Activated CD4-positive, alpha-beta T cell treated with anti-CD3 and anti-CD28 coated beads, Interleukin-2, amount 10 ng/mL, durations not matched to agents 7 days and 5 days (primary cell): Measurements from ENCODE around the gene HAUS3. TPM values are rescaled to one million over a fixed set of nuclear protein-coding genes. Genes with fewer than 3 reads are reported as not detected.
A peak's percentile ranks its signal among the peaks of the same experiment; 100 is the strongest.

Experiments
- CTCF ChIA-PET: fragments of 350-600 bp; sonication (Branson Sonifier 250); formaldehyde crosslinking; loops from one replicate; lab custom pipeline; 2021; ENCODE audit warnings: antibody characterized with exemption; lab: Charles Lee
- POLR2A ChIA-PET: fragments of 350-600 bp; sonication (Branson Sonifier 250); formaldehyde crosslinking; loops from one replicate; lab custom pipeline; 2021; ENCODE audit warnings: antibody characterized with exemption; lab: Charles Lee
- DNase-seq: peaks from one replicate; pipeline ENCODE4 v3.0.0-alpha.2; 2020
- H3K27ac Mint-ChIP-seq: one replicate; pipeline ENCODE4 v1.8.0; 2021; ENCODE audit warnings: mild to moderate bottlenecking, moderate library complexity, mixed read lengths
- H3K27me3 Mint-ChIP-seq: one replicate; pipeline ENCODE4 v1.8.0; 2021; ENCODE audit warnings: mixed read lengths
- H3K36me3 Mint-ChIP-seq: one replicate; pipeline ENCODE4 v1.8.0; 2021; ENCODE audit warnings: low read depth, mixed read lengths
- H3K4me1 Mint-ChIP-seq: one replicate; pipeline ENCODE4 v1.8.0; 2021; ENCODE audit warnings: mixed read lengths
- H3K4me3 Mint-ChIP-seq: one replicate; pipeline ENCODE4 v1.8.0; 2021; ENCODE audit warnings: mild to moderate bottlenecking, moderate library complexity, mixed read lengths
- H3K9me3 Mint-ChIP-seq: one replicate; pipeline ENCODE4 v1.8.0; 2021; ENCODE audit warnings: mixed read lengths
- total RNA-seq, 2 experiments: library from RNA; stranded (reverse); gene quantifications; one replicate each; pipeline ENCODE4 v1.2.3, GENCODE V29; 2021

The HAUS3 gene, protein sequence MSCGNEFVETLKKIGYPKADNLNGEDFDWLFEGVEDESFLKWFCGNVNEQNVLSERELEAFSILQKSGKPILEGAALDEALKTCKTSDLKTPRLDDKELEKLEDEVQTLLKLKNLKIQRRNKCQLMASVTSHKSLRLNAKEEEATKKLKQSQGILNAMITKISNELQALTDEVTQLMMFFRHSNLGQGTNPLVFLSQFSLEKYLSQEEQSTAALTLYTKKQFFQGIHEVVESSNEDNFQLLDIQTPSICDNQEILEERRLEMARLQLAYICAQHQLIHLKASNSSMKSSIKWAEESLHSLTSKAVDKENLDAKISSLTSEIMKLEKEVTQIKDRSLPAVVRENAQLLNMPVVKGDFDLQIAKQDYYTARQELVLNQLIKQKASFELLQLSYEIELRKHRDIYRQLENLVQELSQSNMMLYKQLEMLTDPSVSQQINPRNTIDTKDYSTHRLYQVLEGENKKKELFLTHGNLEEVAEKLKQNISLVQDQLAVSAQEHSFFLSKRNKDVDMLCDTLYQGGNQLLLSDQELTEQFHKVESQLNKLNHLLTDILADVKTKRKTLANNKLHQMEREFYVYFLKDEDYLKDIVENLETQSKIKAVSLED
- total RNA-seq = 10 to 100 TPM; 25.3 to 26.4 TPM

DNA sequence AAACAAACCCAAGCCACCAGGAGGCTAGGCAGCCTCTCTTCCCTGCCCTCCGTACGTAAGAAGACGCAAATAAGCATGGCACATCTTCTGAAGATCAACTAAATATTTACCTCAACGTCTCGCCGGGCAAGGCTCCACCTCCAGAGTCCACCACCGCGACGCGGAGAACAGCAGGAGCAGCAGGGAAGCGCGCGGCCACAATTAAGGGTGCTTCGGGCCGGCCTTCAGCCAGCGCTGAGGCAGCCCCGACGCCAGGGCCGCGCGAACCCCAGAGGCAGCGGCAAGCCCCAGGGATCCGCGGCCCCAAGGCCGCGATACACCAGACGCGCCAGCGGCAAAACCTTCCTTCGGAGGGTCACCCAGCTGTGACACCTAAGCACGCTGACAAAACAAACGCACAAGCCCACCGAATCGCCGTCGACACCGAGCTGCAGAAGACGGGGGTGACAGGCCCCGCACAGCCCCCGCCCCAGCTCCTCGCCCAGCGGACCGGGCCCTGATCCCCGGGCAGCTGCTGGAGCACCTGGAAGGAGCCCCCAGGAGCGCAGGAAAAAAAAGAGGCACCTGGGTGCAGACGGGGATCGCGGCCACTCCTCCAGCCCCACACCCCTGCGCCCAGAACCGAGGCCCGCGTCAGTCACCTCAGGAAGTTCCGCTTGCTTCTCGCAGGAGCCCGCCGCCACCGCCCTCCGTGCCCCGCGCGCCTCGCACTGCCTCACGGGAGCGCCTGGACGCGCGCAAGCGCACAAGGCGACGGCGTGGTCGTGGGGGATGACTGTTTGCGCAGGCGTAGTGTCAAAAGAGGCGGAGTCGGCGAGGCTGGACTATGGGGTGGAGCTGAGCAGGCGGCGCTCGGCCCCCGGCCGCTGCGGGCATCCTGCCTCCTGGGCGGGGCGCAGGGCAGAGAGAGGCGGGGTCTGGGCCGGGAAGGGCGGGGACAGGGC is at the start of gene HAUS3, which contains the start of gene POLN:
Gene HAUS3 (minus strand): TSS at position 712 of the 944 bp plus-strand sequence. CDS start 1,175 bp downstream, outside the sequence.
Gene POLN (minus strand): TSS at position 712 of the 944 bp plus-strand sequence. CDS start 12,890 bp downstream, outside the sequence.
- ChIA-PET POLR2A (interaction anchor here (0.7 to 1.9 kb wide), 3 partner anchors 20 to 261 kb away, joined by 3 to 5 read pairs (median 5); partner anchors contain the start of gene MXD4), CTCF (interaction anchor here (0.7 to 2.0 kb wide), 9 partner anchors 9 to 1114 kb away, joined by 3 to 10 read pairs (median 3); partner anchors contain the start of gene MXD4)
- DNase-seq = peak; percentile 99
- H3K36me3 Mint-ChIP-seq = peaks cover 33% of the 10 kb centered on the region
- peak within 1 kb of the TSS; percentile 92 for H3K4me3 Mint-ChIP-seq
- H3K27ac Mint-ChIP-seq = peak within 1 kb of the TSS; percentile 95
- H3K9me3 Mint-ChIP-seq = no peaks in the 10 kb centered on the region
- H3K4me1 Mint-ChIP-seq = peaks cover 59% of the 10 kb centered on the region
- no peaks in the 10 kb centered on the region for H3K27me3 Mint-ChIP-seq

DNA sequence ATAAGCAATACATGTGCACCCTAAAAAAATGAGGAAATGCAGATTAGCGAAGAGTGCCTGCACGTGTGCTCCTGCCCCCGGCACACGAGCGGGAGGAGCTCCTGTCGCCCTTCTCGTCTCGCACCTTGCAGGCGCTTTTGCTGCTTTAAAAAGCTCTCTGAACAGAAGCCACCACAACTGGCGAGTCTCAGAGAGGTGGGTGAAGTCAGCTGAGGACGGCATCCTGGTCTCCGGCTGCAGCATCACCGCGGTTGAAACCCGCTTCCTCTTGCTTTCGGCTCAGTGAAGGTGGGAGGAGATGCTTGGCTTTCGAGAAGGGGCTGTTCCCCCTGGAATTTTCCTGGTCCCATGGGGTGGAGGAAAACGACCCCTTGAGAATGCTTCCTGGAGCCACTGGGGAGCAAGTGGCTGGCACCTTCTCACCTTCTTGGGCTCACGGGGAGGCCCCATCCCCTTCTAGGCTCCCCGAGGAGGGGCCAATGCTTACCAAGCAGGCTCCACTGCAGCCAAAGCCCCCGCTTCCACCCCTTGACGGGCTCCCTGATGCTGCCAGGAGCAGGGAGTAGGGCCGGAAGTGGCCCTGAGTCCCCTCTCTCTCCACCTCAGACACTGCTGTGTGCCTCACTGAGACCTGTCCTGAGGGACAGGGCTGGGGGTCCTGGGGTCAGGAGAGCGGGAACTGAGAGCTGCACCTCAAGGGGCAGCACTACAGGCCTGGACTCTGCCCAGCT is 49.2 kb upstream of the HAUS3 start:
- Mint-ChIP-seq H3K36me3 (no peaks in the 10 kb centered on the region), H3K4me3 (peak overlapping the region; percentile 43), H3K9me3 (peaks cover 3% of the 10 kb centered on the region), H3K27ac (peak overlapping the region; percentile 86), H3K4me1 (peaks cover 25% of the 10 kb centered on the region), H3K27me3 (peaks cover 7% of the 10 kb centered on the region)
- CTCF ChIA-PET = interaction anchor here (1.2 to 1.7 kb wide), 2 partner anchors 9 to 27 kb away, joined by 4 read pairs; no protein-coding TSS in a partner anchor
- POLR2A ChIA-PET = no interaction called here
- peak; percentile 77 for DNase-seq

DNA sequence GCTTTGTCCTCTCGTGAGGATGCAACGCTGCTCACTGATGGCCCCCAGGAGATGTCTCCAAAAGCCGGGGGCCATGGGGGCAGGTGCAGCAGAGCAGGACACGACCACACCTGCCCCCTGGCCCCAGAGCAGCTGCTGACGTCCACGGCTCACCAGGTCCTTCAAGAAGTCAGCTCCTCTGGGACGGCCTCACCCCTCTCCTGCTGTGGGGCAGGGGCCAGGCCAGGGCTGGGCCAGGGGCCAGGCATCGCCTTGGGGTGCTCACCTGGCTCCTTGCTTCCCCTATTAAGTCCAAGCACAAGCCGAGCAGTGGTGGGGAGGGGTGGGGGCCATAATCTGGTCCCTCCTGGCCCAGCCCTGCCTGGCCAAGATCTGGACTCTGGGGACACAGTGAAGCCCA is 48.6 kb upstream of the HAUS3 start:
- H3K27ac Mint-ChIP-seq = peak overlapping the region; percentile 86
- ChIA-PET POLR2A (no interaction called here), CTCF (interaction anchor here (1.2 to 1.7 kb wide), 2 partner anchors 10 to 26 kb away, joined by 4 read pairs; no protein-coding TSS in a partner anchor)
- DNase-seq = no peak
- peaks cover 3% of the 10 kb centered on the region for H3K9me3 Mint-ChIP-seq
- no peaks in the 10 kb centered on the region for H3K36me3 Mint-ChIP-seq
- peaks cover 7% of the 10 kb centered on the region for H3K27me3 Mint-ChIP-seq
- peaks cover 22% of the 10 kb centered on the region for H3K4me1 Mint-ChIP-seq
- no peak overlapping the region for H3K4me3 Mint-ChIP-seq

DNA sequence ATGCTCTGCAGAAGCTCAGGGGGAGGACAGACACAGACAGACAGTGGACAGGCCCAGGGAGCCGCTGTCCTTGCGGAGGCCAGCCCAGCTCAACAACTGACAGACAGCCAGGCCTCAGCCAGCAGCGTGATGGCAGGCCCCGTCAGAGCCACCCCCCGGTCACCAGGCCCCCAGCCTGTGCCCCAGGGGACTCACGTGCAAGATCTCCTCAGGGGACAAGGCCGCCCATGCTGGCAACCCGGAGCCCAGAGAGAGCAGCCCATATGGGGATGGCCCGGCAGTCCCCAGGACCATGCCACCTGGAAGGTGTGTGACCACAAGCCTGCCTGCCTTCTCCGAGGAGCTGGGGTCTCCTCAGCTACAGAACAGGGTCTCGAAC is 48.0 kb upstream of the HAUS3 start:
- no peak overlapping the region for H3K27ac Mint-ChIP-seq
- H3K4me3 Mint-ChIP-seq = no peak overlapping the region
- POLR2A ChIA-PET = no interaction called here

DNA sequence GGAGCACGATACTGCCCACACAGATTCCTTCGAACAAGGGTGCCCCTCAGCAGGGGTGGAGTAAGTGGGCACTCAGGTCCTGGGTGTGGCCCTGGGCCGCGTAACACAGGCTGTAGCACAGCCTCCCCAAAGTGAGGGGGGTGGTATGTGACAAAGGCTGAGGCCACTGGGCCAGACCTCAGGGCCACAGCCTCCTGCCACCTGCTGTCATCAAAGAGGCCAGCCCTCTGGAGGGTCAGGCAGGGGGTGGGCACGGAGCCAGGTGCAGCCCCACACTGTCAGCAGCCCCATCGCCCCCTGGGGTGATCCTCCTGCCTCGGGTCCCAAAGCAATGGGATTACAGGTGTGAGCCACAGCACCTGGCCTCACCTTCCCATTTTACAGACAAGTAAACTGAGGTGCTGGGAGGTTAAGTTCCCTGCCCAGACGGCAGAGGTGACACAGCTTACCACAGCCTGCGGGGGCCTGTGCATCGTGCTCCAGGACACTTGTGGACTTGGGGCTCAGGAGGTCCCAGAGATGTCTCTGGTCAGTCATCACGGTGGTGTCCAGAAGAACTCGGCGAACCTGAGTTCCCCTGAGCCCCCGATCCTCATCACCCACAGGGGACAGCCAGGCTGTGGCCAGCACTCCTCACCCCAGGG is 47.5 kb upstream of the HAUS3 start:
- Mint-ChIP-seq H3K36me3 (no peaks in the 10 kb centered on the region), H3K27ac (no peak overlapping the region), H3K4me1 (peaks cover 21% of the 10 kb centered on the region), H3K4me3 (no peak overlapping the region), H3K27me3 (peaks cover 7% of the 10 kb centered on the region), H3K9me3 (peaks cover 3% of the 10 kb centered on the region)
- DNase-seq = no peak
- POLR2A ChIA-PET = no interaction called here
- CTCF ChIA-PET = interaction anchor here (1.7 kb wide), 1 partner anchor 11 kb away, joined by 4 read pairs; no protein-coding TSS in a partner anchor

More for the DNA sequence above, 48.0 kb upstream of the HAUS3 start:
- Mint-ChIP-seq H3K27me3 (peaks cover 7% of the 10 kb centered on the region), H3K9me3 (peaks cover 3% of the 10 kb centered on the region), H3K36me3 (no peaks in the 10 kb centered on the region), H3K4me1 (peaks cover 21% of the 10 kb centered on the region)
- DNase-seq = no peak
- CTCF ChIA-PET = interaction anchor here (1.7 kb wide), 1 partner anchor 10 kb away, joined by 4 read pairs; no protein-coding TSS in a partner anchor

DNA sequence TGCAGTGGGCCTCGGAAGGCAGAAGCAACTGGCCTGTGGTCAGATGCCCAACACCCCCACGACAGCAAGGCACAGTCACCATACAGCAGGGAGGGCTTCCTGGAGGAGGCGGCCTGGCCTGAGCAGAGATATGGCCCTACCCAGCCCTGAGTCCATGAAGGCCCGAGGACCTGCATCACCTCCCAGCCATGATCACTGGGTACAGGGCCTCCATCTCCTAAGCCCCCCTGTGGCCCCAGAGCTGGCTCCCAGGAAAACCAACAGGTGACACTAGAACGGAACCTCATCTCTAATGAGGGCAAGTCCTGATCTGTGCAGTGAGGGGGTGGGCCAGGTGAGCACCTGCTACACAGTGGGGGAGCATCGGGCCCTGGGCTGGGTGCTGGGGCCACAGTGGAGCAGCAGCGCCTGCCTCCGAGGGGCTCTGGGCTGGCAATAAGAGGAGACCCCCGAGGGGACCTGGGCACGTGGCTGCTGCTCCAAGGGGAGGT is 46.2 kb upstream of the HAUS3 start:
- Mint-ChIP-seq H3K9me3 (peaks cover 2% of the 10 kb centered on the region), H3K36me3 (peaks cover 3% of the 10 kb centered on the region), H3K4me1 (peaks cover 24% of the 10 kb centered on the region), H3K27ac (no peak overlapping the region), H3K4me3 (no peak overlapping the region), H3K27me3 (peaks cover 7% of the 10 kb centered on the region)
- DNase-seq = no peak
- ChIA-PET POLR2A (no interaction called here), CTCF (interaction anchor here (1.4 kb wide), 1 partner anchor 67 kb away, joined by 4 read pairs; no protein-coding TSS in a partner anchor)

DNA sequence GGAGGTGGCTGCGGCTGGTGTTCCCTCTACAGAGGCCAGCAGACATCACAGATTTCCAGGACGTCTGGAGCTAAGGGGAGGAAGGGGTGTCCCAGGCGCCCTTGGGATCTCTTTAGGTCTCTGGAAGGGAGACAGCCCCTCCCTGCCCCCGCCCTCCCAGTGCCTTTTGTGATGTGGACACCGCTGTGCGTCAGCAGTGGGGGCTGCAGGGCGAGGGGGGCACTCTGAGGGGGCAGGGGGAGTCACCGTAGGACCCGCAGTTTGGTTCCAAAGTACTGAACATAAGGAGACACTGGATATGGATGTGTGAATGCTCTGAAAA is 45.6 kb upstream of the HAUS3 start:
- H3K36me3 Mint-ChIP-seq = peaks cover 3% of the 10 kb centered on the region
- H3K27ac Mint-ChIP-seq = no peak overlapping the region
- peaks cover 25% of the 10 kb centered on the region for H3K4me1 Mint-ChIP-seq
- ChIA-PET POLR2A (no interaction called here), CTCF (interaction anchor here (1.4 kb wide), 1 partner anchor 67 kb away, joined by 4 read pairs; no protein-coding TSS in a partner anchor)
- H3K27me3 Mint-ChIP-seq = peaks cover 4% of the 10 kb centered on the region
- peaks cover 2% of the 10 kb centered on the region for H3K9me3 Mint-ChIP-seq
- DNase-seq = no peak
- no peak overlapping the region for H3K4me3 Mint-ChIP-seq

DNA sequence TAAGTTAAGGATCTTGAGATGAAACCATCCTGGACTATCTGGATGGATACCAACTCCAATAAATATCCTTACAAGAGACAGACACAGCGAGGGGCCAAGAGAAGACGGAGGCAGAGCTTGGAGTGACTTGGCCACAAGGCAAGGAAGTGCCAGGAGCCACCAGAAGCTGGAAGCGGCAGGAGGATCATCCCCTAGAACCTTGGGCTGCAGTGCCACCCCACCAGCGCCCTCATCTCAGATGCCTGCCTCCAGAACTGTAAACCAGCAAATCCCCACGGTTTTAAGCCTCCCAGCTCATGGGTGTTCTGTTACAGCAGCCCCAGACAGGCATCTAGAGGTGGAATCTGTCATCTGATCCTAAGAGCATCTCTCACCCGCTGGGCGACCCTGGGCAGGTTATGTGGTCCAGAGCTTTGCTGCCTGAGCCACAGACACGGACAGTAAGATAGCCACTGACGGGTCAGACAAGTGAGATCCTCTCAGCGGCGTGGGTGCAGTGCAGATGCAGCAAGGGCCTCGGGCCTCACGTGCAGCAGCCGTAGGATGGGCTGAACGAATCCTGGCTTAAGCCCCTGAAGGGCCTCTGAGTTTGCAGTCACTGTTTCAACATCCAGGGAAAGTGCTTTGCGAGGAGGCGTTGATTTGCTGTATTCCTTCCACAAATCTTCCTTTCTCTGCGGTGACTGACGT is 45.1 kb upstream of the HAUS3 start:
- no peak overlapping the region for H3K4me3 Mint-ChIP-seq
- peaks cover 30% of the 10 kb centered on the region for H3K4me1 Mint-ChIP-seq
- peaks cover 2% of the 10 kb centered on the region for H3K9me3 Mint-ChIP-seq
- H3K36me3 Mint-ChIP-seq = peaks cover 3% of the 10 kb centered on the region
- H3K27ac Mint-ChIP-seq = no peak overlapping the region
- POLR2A ChIA-PET = no interaction called here
- no peak for DNase-seq
- CTCF ChIA-PET = interaction anchor here (1.4 kb wide), 1 partner anchor 66 kb away, joined by 4 read pairs; no protein-coding TSS in a partner anchor
- H3K27me3 Mint-ChIP-seq = no peaks in the 10 kb centered on the region

DNA sequence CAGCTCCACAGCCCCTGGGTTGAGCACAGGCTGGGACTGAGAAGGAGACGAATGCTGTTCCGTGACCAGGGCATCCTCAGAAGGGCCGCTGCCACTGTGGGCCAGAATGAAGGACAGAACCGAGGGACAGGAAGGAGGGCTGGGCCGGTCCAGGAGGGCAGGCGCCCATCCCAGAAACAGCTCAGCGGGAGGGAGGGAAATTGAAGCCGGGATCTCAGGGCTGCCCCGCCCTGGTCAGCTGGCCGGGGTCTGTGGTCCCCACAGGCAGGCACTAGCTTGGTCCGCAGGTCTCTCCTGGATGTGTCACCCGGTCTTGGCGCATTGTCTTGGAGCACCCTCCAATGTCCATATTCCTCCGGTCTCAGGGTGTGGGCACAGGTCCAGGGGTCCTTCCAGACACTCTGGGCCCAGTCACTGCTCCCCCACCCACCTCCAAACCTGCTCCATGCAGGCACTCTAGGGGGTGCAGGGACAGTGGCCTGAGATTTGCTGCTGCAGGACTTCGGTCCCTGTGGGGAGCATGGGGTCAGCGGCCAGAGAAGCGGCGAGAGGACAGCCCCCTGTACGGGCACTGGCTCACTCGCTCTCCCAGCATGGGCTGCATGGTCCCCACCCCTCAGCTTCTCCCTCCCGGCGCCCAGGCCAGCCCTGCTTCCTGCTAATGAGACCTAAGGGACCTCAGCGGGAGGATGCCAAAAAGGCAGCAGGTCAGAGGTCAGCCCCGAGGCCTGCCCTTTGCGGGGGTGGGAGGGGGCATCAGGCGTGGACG is 43.9 kb upstream of the HAUS3 start:
- peaks cover 2% of the 10 kb centered on the region for H3K9me3 Mint-ChIP-seq
- H3K27me3 Mint-ChIP-seq = no peaks in the 10 kb centered on the region
- CTCF ChIA-PET = interaction anchor here (1.0 to 1.2 kb wide), 2 partner anchors 66 to 127 kb away, joined by 3 to 4 read pairs; no protein-coding TSS in a partner anchor
- POLR2A ChIA-PET = no interaction called here
- H3K36me3 Mint-ChIP-seq = peaks cover 3% of the 10 kb centered on the region
- peaks cover 36% of the 10 kb centered on the region for H3K4me1 Mint-ChIP-seq
- H3K4me3 Mint-ChIP-seq = no peak overlapping the region
- DNase-seq = no peak
- H3K27ac Mint-ChIP-seq = no peak overlapping the region

DNA sequence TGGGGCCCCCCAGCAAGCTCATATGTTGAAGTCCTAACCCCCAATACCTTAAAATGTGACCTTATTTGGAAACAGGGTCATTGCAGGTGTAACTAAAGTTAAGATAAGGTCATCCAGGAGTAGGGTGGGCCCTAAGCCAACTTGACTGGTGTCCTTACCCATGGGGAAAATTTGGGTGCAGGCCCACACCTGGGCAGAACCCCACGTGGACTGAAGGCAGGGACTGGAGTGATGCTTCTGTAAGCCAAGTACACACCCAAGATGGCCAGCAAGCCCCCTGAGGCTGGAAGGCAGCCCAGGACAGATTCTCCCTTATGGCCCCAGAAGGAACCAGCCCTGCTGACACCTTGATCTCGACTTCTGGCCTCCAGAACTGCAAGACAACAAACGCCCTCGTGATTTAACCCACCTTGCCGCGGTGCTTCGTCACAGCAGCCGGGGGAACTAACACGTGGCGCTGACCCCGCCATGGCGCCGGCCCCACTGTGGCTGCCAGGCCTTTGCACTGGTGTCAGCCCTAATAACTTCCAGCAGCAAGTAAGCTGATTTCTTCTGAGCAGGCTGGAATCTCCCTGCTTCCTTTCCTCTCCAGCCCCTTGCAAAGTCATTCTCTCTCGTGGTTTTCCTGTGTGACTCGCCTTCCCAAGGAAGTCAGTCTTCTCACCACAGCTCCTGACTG is 43.2 kb upstream of the HAUS3 start:
- no peak for DNase-seq
- Mint-ChIP-seq H3K4me3 (no peak overlapping the region), H3K27me3 (no peaks in the 10 kb centered on the region), H3K4me1 (peaks cover 34% of the 10 kb centered on the region), H3K9me3 (peaks cover 2% of the 10 kb centered on the region), H3K36me3 (peaks cover 3% of the 10 kb centered on the region), H3K27ac (peak overlapping the region; percentile 41)
- CTCF ChIA-PET = interaction anchor here (1.0 to 1.2 kb wide), 2 partner anchors 65 to 128 kb away, joined by 3 to 4 read pairs; no protein-coding TSS in a partner anchor
- POLR2A ChIA-PET = no interaction called here
